H1 (cell line): ENCODE measurements around the gene SPI1. TPM values are rescaled to one million over a fixed set of nuclear protein-coding genes. Genes with fewer than 3 reads are reported as not detected.
A peak's percentile ranks its signal among the peaks of the same experiment; 100 is the strongest.

Experiments used
- CTCF ChIA-PET: fragments of 300-600 bp; sonication (Branson Sonifier 250); formaldehyde crosslinking; loops from one replicate; lab custom pipeline; 2021; ENCODE audit not compliant: partially characterized antibody; lab: Charles Lee
- POLR2A ChIA-PET: fragments of 300-600 bp; sonication (Branson Sonifier 250); formaldehyde crosslinking; loops from one replicate; lab custom pipeline; 2021; ENCODE audit warnings: inconsistent platforms; ENCODE audit not compliant: partially characterized antibody; lab: Charles Lee
- DNase-seq, 2 experiments: peaks; one replicate each; pipeline versions ENCODE4 v3.0.0 to v3.0.0-alpha.2; 2010 to 2022; ENCODE audit warnings: low spot score in 2 of 2, low read depth in 1 of 2, mixed read lengths in 1 of 2
- FAIRE-seq: peaks from 2 replicates; lab custom pipeline; 2011; peaks lifted over from hg19 to GRCh38; lab: Jason Lieb, UNC
- H2AFZ ChIP-seq: 2 replicates; pipeline ENCODE4 v1.8.1; 2012; ENCODE audit warnings: low read length, inconsistent platforms
- H2AK5ac ChIP-seq: 2 replicates; pipeline ENCODE4 v1.6.1; 2013; ENCODE audit warnings: low read depth, low read length
- H2BK120ac ChIP-seq: replicated peaks from 2 replicates; pipeline ENCODE3; 2013; ENCODE audit warnings: low read depth, low read length, inconsistent platforms
- H2BK12ac ChIP-seq: 2 replicates; pipeline ENCODE4 v1.6.1; 2013; ENCODE audit warnings: low read depth, low read length
- H2BK15ac ChIP-seq: 2 replicates; pipeline ENCODE4 v1.6.1; 2013; ENCODE audit warnings: low read length
- H2BK20ac ChIP-seq: 2 replicates; pipeline ENCODE4 v1.6.1; 2013; ENCODE audit warnings: low read length
- H2BK5ac ChIP-seq: 2 replicates; pipeline ENCODE4 v1.6.1; 2013; ENCODE audit warnings: low read depth, low read length
- H3K14ac ChIP-seq: 2 replicates; pipeline ENCODE4 v1.6.1; 2013; ENCODE audit warnings: inconsistent platforms; ENCODE audit not compliant: insufficient read length
- H3K18ac ChIP-seq: 2 replicates; pipeline ENCODE4 v1.6.1; 2013; ENCODE audit warnings: low read length; ENCODE audit errors: extremely low read depth
- H3K23ac ChIP-seq: 2 replicates; pipeline ENCODE4 v1.6.1; 2013; ENCODE audit warnings: inconsistent platforms; ENCODE audit not compliant: insufficient read length
- H3K23me2 ChIP-seq: 2 replicates; pipeline ENCODE4 v1.6.1; 2013; ENCODE audit warnings: low read depth, low read length
- H3K27ac ChIP-seq: 2 replicates; pipeline ENCODE4 v1.6.1; 2011; ENCODE audit warnings: low read depth, low read length, inconsistent platforms
- H3K27me3 ChIP-seq, 4 experiments: replicated peaks in 1 of 4; 1 replicate in 1 of 4; 2 replicates in 3 of 4; pipeline versions ENCODE4 v1.6.1 to v1.8.1; 2011 to 2013; ENCODE audit warnings: low read length in 3 of 4, mild to moderate bottlenecking in 3 of 4, inconsistent platforms in 2 of 4, mixed read lengths in 2 of 4, moderate library complexity in 1 of 4; ENCODE audit not compliant: control insufficient read depth in 3 of 4, insufficient read depth in 3 of 4; ENCODE audit errors: extremely low read depth in 1 of 4
- H3K36me3 ChIP-seq, 4 experiments: 2 replicates each; pipeline versions ENCODE4 v1.6.1 to v1.8.1; 2011 to 2013; ENCODE audit warnings: mild to moderate bottlenecking in 4 of 4, low read length in 3 of 4, moderate library complexity in 2 of 4, control low read depth in 1 of 4, inconsistent platforms in 1 of 4; ENCODE audit not compliant: insufficient read depth in 4 of 4, control insufficient read depth in 2 of 4
- H3K4ac ChIP-seq: replicated peaks from 2 replicates; pipeline ENCODE3; 2013; ENCODE audit warnings: low read length, low read depth, mixed read lengths, inconsistent platforms; ENCODE audit not compliant: insufficient read length
- H3K4me1 ChIP-seq, 4 experiments: replicated peaks in 1 of 4; 1 replicate in 1 of 4; 2 replicates in 3 of 4; pipeline versions ENCODE4 v1.6.1 to v1.8.1; 2011 to 2013; ENCODE audit warnings: low read length in 3 of 4, inconsistent platforms in 2 of 4, mixed read lengths in 1 of 4; ENCODE audit not compliant: insufficient read depth in 4 of 4, control insufficient read depth in 3 of 4
- H3K4me2 ChIP-seq, 2 experiments: 2 replicates each; pipeline versions ENCODE4 v1.6.1 to v1.8.1; 2011 to 2013; ENCODE audit warnings: low read depth in 2 of 2, low read length in 2 of 2, control low read depth in 1 of 2, inconsistent platforms in 1 of 2, mild to moderate bottlenecking in 1 of 2; ENCODE audit not compliant: insufficient read depth in 1 of 2
- H3K4me3 ChIP-seq, 4 experiments: fragments of 200-600, 300-600 bp in 1 of 4; sonication (generic), shearing (Covaris generic), sonication (Bioruptor Twin) in 1 of 4; 2 replicates each; pipeline versions ENCODE4 v1.5.1 to v1.8.1; 2011 to 2016; ENCODE audit warnings: low read length in 4 of 4, low read depth in 3 of 4, control low read depth in 2 of 4, inconsistent platforms in 2 of 4, mild to moderate bottlenecking in 2 of 4, mixed read lengths in 1 of 4, moderate library complexity in 1 of 4; ENCODE audit not compliant: insufficient read depth in 2 of 4; ENCODE audit errors: extremely low read depth in 1 of 4
- H3K56ac ChIP-seq: replicated peaks from 2 replicates; pipeline ENCODE3; 2013; ENCODE audit warnings: low read depth, mild to moderate bottlenecking, mixed read lengths, low read length, inconsistent platforms; ENCODE audit not compliant: insufficient read length
- H3K79me1 ChIP-seq: 2 replicates; pipeline ENCODE4 v1.6.1; 2013; ENCODE audit warnings: low read depth, low read length, control low read depth
- H3K79me2 ChIP-seq, 2 experiments: 2 replicates each; pipeline versions ENCODE4 v1.6.1 to v1.8.1; 2012 to 2013; ENCODE audit warnings: low read length in 2 of 2, mild to moderate bottlenecking in 2 of 2, inconsistent platforms in 1 of 2; ENCODE audit not compliant: insufficient read depth in 2 of 2, control insufficient read depth in 1 of 2
- H3K9ac ChIP-seq, 4 experiments: replicated peaks in 1 of 4; 1 replicate in 1 of 4; 2 replicates in 3 of 4; pipeline versions ENCODE4 v1.6.1 to v1.8.1; 2011 to 2013; ENCODE audit warnings: low read depth in 3 of 4, low read length in 3 of 4, control low read depth in 2 of 4, mild to moderate bottlenecking in 2 of 4, moderate library complexity in 2 of 4, inconsistent platforms in 1 of 4; ENCODE audit errors: extremely low read depth in 1 of 4
- H3K9me3 ChIP-seq, 2 experiments: 2 replicates each; pipeline versions ENCODE4 v1.6.1 to v1.8.1; 2012 to 2013; ENCODE audit warnings: mild to moderate bottlenecking in 2 of 2, moderate library complexity in 2 of 2, control low read depth in 1 of 2, inconsistent platforms in 1 of 2, low read depth in 1 of 2, low read length in 1 of 2, mixed read lengths in 1 of 2; ENCODE audit not compliant: insufficient read depth in 2 of 2
- H4K20me1 ChIP-seq, 2 experiments: replicated peaks in 1 of 2; 2 replicates each; pipeline versions ENCODE3 to v1.8.1; 2011 to 2013; ENCODE audit warnings: inconsistent platforms in 2 of 2, low read length in 2 of 2, mild to moderate bottlenecking in 1 of 2; ENCODE audit not compliant: insufficient read depth in 2 of 2, control insufficient read depth in 1 of 2
- H4K5ac ChIP-seq: 2 replicates; pipeline ENCODE4 v1.6.1; 2013; ENCODE audit warnings: low read length, low read depth, mixed read lengths, inconsistent platforms; ENCODE audit not compliant: insufficient read length
- H4K8ac ChIP-seq: 2 replicates; pipeline ENCODE4 v1.8.0; 2013; ENCODE audit warnings: mild to moderate bottlenecking, moderate library complexity, low read length, inconsistent platforms; ENCODE audit not compliant: insufficient read depth; ENCODE audit errors: extremely low read depth
- H4K91ac ChIP-seq: replicated peaks from 2 replicates; pipeline ENCODE3; 2013; ENCODE audit warnings: low read length, mixed read lengths, inconsistent platforms; ENCODE audit not compliant: insufficient read length
- ATF3 ChIP-seq: IDR thresholded peaks from 2 replicates; pipeline ENCODE4 v1.6.1; 2011; ENCODE audit warnings: low read depth, mild to moderate bottlenecking, low read length; ENCODE audit not compliant: insufficient read depth
- E2F6 ChIP-seq: IDR thresholded peaks from 2 replicates; pipeline ENCODE4 v1.6.1; 2012; ENCODE audit warnings: inconsistent platforms
- EGR1 ChIP-seq: IDR thresholded peaks from 2 replicates; pipeline ENCODE4 v1.6.1; 2011; ENCODE audit warnings: low read depth, low read length, borderline replicate concordance
- FOSL1 ChIP-seq: IDR thresholded peaks from 2 replicates; pipeline ENCODE4 v1.6.1; 2011; ENCODE audit warnings: mild to moderate bottlenecking, low read depth, low read length, moderate library complexity; ENCODE audit not compliant: insufficient read depth
- GABPA ChIP-seq: IDR thresholded peaks from 2 replicates; pipeline ENCODE4 v1.6.1; 2011; ENCODE audit warnings: mild to moderate bottlenecking, low read length, moderate library complexity, borderline replicate concordance; ENCODE audit not compliant: insufficient read depth
- PHF8 ChIP-seq: fragments of 200-600 bp; sonication (generic); conservative IDR thresholded peaks from 2 replicates; pipeline ENCODE4 v1.7.1; 2012; ENCODE audit warnings: low read depth, mild to moderate bottlenecking, inconsistent platforms, low read length, moderate library complexity
- POU5F1 ChIP-seq: IDR thresholded peaks from 2 replicates; pipeline ENCODE4 v1.6.1; 2011; ENCODE audit warnings: low read depth, mild to moderate bottlenecking, low read length, moderate library complexity
- RFX5 ChIP-seq: IDR thresholded peaks from 2 replicates; pipeline ENCODE4 v1.6.1; 2011; ENCODE audit warnings: low read depth, low read length, improper control_type of control experiment, borderline replicate concordance
- SP2 ChIP-seq: IDR thresholded peaks from 2 replicates; pipeline ENCODE4 v1.6.1; 2012; ENCODE audit warnings: mild to moderate bottlenecking, low read length, inconsistent platforms
- WGBS, 2 experiments: shearing (Covaris generic) in 1 of 2; methylation state at CpG; one replicate each; pipeline versions ENCODE4 v1.1.6 to v1.1.7; 2013 to 2015; ENCODE audit warnings: low lambda C conversion rate in 2 of 2, mixed read lengths in 2 of 2, inconsistent platforms in 1 of 2, low coverage in 1 of 2, missing lambda C conversion rate in 1 of 2; ENCODE audit not compliant: insufficient replicate concordance in 2 of 2, insufficient coverage in 1 of 2, insufficient read length in 1 of 2; ENCODE audit errors: extremely low coverage in 1 of 2, missing lambda C conversion rate in 1 of 2; 5-methylcytosine and 5-hydroxymethylcytosine counted together
- polyA plus RNA-seq, 7 experiments: library from polyadenylated mRNA; depleted of rRNA in 3 of 7; stranded (reverse) in 5 of 7; unstranded in 2 of 7; fragments of >200 nt in 5 of 7; fragments of 200-250 nt in 2 of 7; gene quantifications; 1 replicate in 5 of 7; 2 replicates in 1 of 7; 4 replicates in 1 of 7; pipeline versions ENCODE4 v1.2.1 to v1.2.3, GENCODE V29; 2011 to 2013; ENCODE audit warnings: missing spikeins in 2 of 7, mixed read lengths in 2 of 7
- total RNA-seq: library from RNA; stranded (reverse); fragmentation: NEBNext Ultra II Directional; extraction: Animal tissue kit (Norgen Biotek cat#: 25700); gene quantifications from 2 replicates; pipeline ENCODE4 v1.2.1, GENCODE V29; 2021

Gene SPI1
- total and polyA plus RNA-seq, 2 of the 8 experiments (the other 6 are each of a cell fraction or from before 2014, with no cell fraction given), result 0.12 TPM; not detected in 1

- no peaks in the 10 kb centered on the region for H3K27me3 ChIP-seq
- CTCF ChIA-PET, result interaction anchor here (0.8 to 6.9 kb wide), 10 partner anchors 9 to 141 kb away, joined by 3 to 44 read pairs (median 5); no protein-coding TSS in a partner anchor
- H3K79me2 ChIP-seq, result no peaks in the 10 kb centered on the region
- WGBS, 2 experiments, result 21% methylated on average over 19 of the region's 47 CpGs; no CpG with 5 or more reads in 1 of the 2 experiments
- H3K27ac ChIP-seq, result peak overlapping the region; percentile 35; the same call in 1 of the 2 replicates
- H2BK15ac ChIP-seq, result peak overlapping the region; percentile 61; the same call in 1 of the 2 replicates
- peak overlapping the region; percentile 91 for H2BK5ac ChIP-seq
- H4K5ac ChIP-seq, result peak overlapping the region; percentile 28
- DNase-seq (no peak), FAIRE-seq (no peak)
- H3K79me1 ChIP-seq, result no peaks in the 10 kb centered on the region
- H3K4ac ChIP-seq, result peak overlapping the region; percentile 32
- H3K9ac ChIP-seq, result peak overlapping the region in 1 of 4 experiments; percentile 67; a peak in 3 of 7 replicates
- peak overlapping the region; percentile 54; the same call in 1 of the 2 replicates for H2AFZ ChIP-seq
- H4K8ac ChIP-seq, result peak overlapping the region; percentile 22; the same call in 1 of the 2 replicates
- H3K23ac ChIP-seq, result no peak overlapping the region
- H3K4me3 ChIP-seq, result peak overlapping the region; percentile 34 to 58 (median 46)
- H4K91ac ChIP-seq, result peak overlapping the region; percentile 52
- H3K4me1 ChIP-seq, result peaks cover 7 to 17% (median 7%) of the 10 kb centered on the region in 4 experiments
- peak overlapping the region; percentile 75; the same call in 1 of the 2 replicates for H2BK12ac ChIP-seq
- no peak overlapping the region for H3K14ac ChIP-seq
- H2BK120ac ChIP-seq, result no peak overlapping the region
- no peak overlapping the region for H2AK5ac ChIP-seq
- H2BK20ac ChIP-seq, result no peak overlapping the region
- H3K36me3 ChIP-seq, result no peaks in the 10 kb centered on the region
- H3K9me3 ChIP-seq, result no peaks in the 10 kb centered on the region
- POLR2A ChIA-PET, result interaction anchor here (0.7 to 3.5 kb wide), 11 partner anchors 7 to 447 kb away, joined by 3 to 29 read pairs (median 4); partner anchors contain the start of gene SLC39A13
- H3K4me2 ChIP-seq, result peak overlapping the region; percentile 71 to 100
- H3K23me2 ChIP-seq, result peaks cover 6% of the 10 kb centered on the region; the same call in 1 of the 2 replicates
- peak overlapping the region; percentile 96 for H3K18ac ChIP-seq
- peak overlapping the region; percentile 43 for H3K56ac ChIP-seq
- no peaks in the 10 kb centered on the region for H4K20me1 ChIP-seq
- TF ChIP-seq POU5F1, result no peak
- TF ChIP-seq FOSL1, result no peak
- TF ChIP-seq SP2, result no peak
- no peak for TF ChIP-seq GABPA
- TF ChIP-seq E2F6, result no peak
- TF ChIP-seq PHF8, result peak; percentile 61
- peak; percentile 17; the same call in 1 of the 2 replicates for TF ChIP-seq EGR1
- no peak for TF ChIP-seq ATF3
- no peak for TF ChIP-seq RFX5
These were observed 21.8 kb upstream of the SPI1 start for GRCh38 chr11:47399860-47400767.
